Trophoblast cell (in vitro differentiated cells and primary cell): ENCODE data around the gene VSTM5.

Experiments used
- DNase-seq, 2 donors: peaks; one replicate each; pipeline ENCODE4 v3.0.0-alpha.2; 2016
- H2AFZ ChIP-seq: 2 replicates; pipeline ENCODE4 v1.6.1; 2013; ENCODE audit warnings: low read length, moderate library complexity, mild to moderate bottlenecking; ENCODE audit not compliant: insufficient read depth, poor library complexity
- H2AK5ac ChIP-seq: 2 replicates; pipeline ENCODE4 v1.6.1; 2013; ENCODE audit warnings: mild to moderate bottlenecking, low read length
- H2BK120ac ChIP-seq: 2 replicates; pipeline ENCODE4 v1.6.1; 2013; ENCODE audit warnings: low read length, mild to moderate bottlenecking, moderate library complexity; ENCODE audit not compliant: insufficient read depth, poor library complexity
- H2BK12ac ChIP-seq: 2 replicates; pipeline ENCODE4 v1.6.1; 2013; ENCODE audit warnings: mild to moderate bottlenecking, low read length, moderate library complexity
- H2BK5ac ChIP-seq: 2 replicates; pipeline ENCODE4 v1.6.1; 2013; ENCODE audit warnings: low read length, low read depth, moderate library complexity, mild to moderate bottlenecking; ENCODE audit not compliant: poor library complexity
- H3K14ac ChIP-seq: 2 replicates; pipeline ENCODE4 v1.6.1; 2013; ENCODE audit warnings: mild to moderate bottlenecking, low read length
- H3K18ac ChIP-seq: 2 replicates; pipeline ENCODE4 v1.6.1; 2013; ENCODE audit warnings: mild to moderate bottlenecking, low read length
- H3K23ac ChIP-seq: 2 replicates; pipeline ENCODE4 v1.6.1; 2013; ENCODE audit warnings: low read length
- H3K27ac ChIP-seq: 2 replicates; pipeline ENCODE4 v1.5.1; 2013; ENCODE audit warnings: low read depth, mild to moderate bottlenecking, inconsistent platforms, low read length, moderate library complexity
- H3K27me3 ChIP-seq: 2 replicates; pipeline ENCODE4 v1.6.1; 2013; ENCODE audit warnings: inconsistent platforms, mild to moderate bottlenecking, low read length, moderate library complexity; ENCODE audit not compliant: insufficient read depth
- H3K36me3 ChIP-seq, 2 experiments: 1 replicate in 1 of 2; 2 replicates in 1 of 2; pipeline ENCODE4 v1.6.1; 2013; ENCODE audit warnings: low read length in 2 of 2, mild to moderate bottlenecking in 2 of 2, moderate library complexity in 1 of 2; ENCODE audit not compliant: insufficient read depth in 2 of 2, control insufficient read depth in 1 of 2
- H3K4ac ChIP-seq: 2 replicates; pipeline ENCODE4 v1.6.1; 2013; ENCODE audit warnings: low read depth, mild to moderate bottlenecking, low read length, moderate library complexity
- H3K4me1 ChIP-seq, 2 experiments: 1 replicate in 1 of 2; 2 replicates in 1 of 2; pipeline ENCODE4 v1.6.1; 2013; ENCODE audit warnings: low read length in 2 of 2, mild to moderate bottlenecking in 2 of 2, moderate library complexity in 1 of 2; ENCODE audit not compliant: insufficient read depth in 2 of 2, control insufficient read depth in 1 of 2
- H3K4me2 ChIP-seq: 2 replicates; pipeline ENCODE4 v1.6.1; 2013; ENCODE audit warnings: inconsistent platforms, mild to moderate bottlenecking, low read length, moderate library complexity
- H3K4me3 ChIP-seq: 2 replicates; pipeline ENCODE4 v1.5.1; 2013; ENCODE audit warnings: mild to moderate bottlenecking, low read depth, low read length, inconsistent platforms
- H3K79me1 ChIP-seq: one replicate; pipeline ENCODE4 v1.6.1; 2013; ENCODE audit warnings: low read length
- H3K79me2 ChIP-seq: 2 replicates; pipeline ENCODE4 v1.6.1; 2013; ENCODE audit warnings: low read length, mild to moderate bottlenecking; ENCODE audit not compliant: control insufficient read depth, insufficient read depth, poor library complexity
- H3K9ac ChIP-seq: 2 replicates; pipeline ENCODE4 v1.6.1; 2013; ENCODE audit warnings: mild to moderate bottlenecking, low read length
- H3K9me3 ChIP-seq: 2 replicates; pipeline ENCODE4 v1.6.1; 2013; ENCODE audit warnings: low read depth, mild to moderate bottlenecking, control low read depth, inconsistent platforms, low read length; ENCODE audit not compliant: insufficient read depth
- H4K12ac ChIP-seq: 2 replicates; pipeline ENCODE4 v1.6.1; 2013; ENCODE audit warnings: low read depth, mild to moderate bottlenecking, low read length, moderate library complexity
- H4K8ac ChIP-seq: 2 replicates; pipeline ENCODE4 v1.6.1; 2013; ENCODE audit warnings: low read depth, mild to moderate bottlenecking, low read length, moderate library complexity
- H4K91ac ChIP-seq: one replicate; pipeline ENCODE4 v1.6.1; 2013; ENCODE audit warnings: low read depth, mild to moderate bottlenecking, low read length, moderate library complexity
- WGBS: extraction: QIAGEN DNeasy Blood & Tissue Kit; methylation state at CpG from one replicate; pipeline ENCODE4 v1.1.7; 2013; ENCODE audit warnings: missing lambda C conversion rate; ENCODE audit not compliant: insufficient read length, insufficient coverage; ENCODE audit errors: extremely low coverage; 5-methylcytosine and 5-hydroxymethylcytosine counted together

The VSTM5 gene

DNA sequence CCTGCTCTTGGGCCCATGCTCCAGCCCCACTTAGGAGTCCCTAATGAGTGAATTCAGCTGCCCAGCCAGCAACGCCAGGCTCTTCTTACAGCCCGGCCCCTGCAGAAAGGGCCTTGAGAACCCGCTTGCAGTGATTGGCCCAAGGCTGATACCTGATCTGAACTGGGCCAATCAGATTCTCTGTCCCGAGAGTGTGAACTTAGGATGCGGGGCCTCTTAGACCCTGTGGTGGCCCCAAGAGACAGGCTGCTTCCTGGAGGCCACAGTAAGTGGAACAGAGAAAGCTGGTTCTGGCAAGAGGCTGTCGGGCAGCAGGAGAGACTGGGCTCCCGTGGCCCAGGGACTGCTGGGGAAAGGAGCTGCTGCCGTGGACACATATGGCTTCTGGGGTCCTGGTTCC, 11.5 kb downstream of the VSTM5 start:
- H3K27ac ChIP-seq, result no peak overlapping the region
- no CpG with 5 or more reads among the region's 8 CpGs for WGBS

DNA sequence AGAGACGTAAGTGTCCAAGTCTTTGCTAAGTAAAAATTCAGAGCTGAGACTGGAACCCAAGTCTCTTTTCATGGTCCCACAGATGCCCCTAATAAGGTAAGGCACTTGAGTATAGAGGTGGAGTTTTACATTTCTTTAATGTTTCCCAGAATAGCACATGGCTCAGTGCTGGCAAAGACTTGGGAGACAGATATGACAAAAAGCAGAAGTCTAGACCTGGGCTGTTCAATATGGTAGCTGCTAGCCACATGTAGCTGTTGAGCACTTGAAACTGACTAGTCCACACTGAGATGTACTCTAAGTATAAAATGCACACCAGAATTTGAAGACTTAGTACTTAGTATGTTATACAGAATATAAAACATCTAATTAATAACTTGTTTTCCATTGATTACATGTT, 17.6 kb downstream of the VSTM5 start:
- Histone ChIP-seq H2BK120ac (no peak overlapping the region), H3K18ac (no peak overlapping the region), H2AFZ (no peak overlapping the region), H3K4me1 (no peaks in the 10 kb centered on the region), H3K27ac (no peak overlapping the region), H3K14ac (no peak overlapping the region), H4K91ac (no peak overlapping the region), H3K9me3 (no peaks in the 10 kb centered on the region), H3K4me2 (no peak overlapping the region), H3K79me2 (no peaks in the 10 kb centered on the region), H4K8ac (no peak overlapping the region), H2AK5ac (no peak overlapping the region), H3K27me3 (no peaks in the 10 kb centered on the region), H3K36me3 (no peaks in the 10 kb centered on the region), H3K9ac (no peak overlapping the region), H3K23ac (no peak overlapping the region), H3K4ac (no peak overlapping the region), H3K79me1 (no peaks in the 10 kb centered on the region), H2BK12ac (no peak overlapping the region), H4K12ac (no peak overlapping the region), H3K4me3 (no peak overlapping the region), H2BK5ac (no peak overlapping the region)
- no CpG with 5 or more reads among the region's 1 CpG for WGBS
- DNase-seq, result no peak

More for the DNA sequence above, 11.5 kb downstream of the VSTM5 start:
- no peaks in the 10 kb centered on the region for H3K36me3 ChIP-seq
- no peak overlapping the region for H2BK120ac ChIP-seq
- H2BK5ac ChIP-seq, result no peak overlapping the region
- H3K4me2 ChIP-seq, result no peak overlapping the region
- H3K79me1 ChIP-seq, result no peaks in the 10 kb centered on the region
- no peak overlapping the region for H3K23ac ChIP-seq
- H3K9ac ChIP-seq, result no peak overlapping the region
- H4K12ac ChIP-seq, result no peak overlapping the region
- no peak overlapping the region for H3K4ac ChIP-seq
- no peak overlapping the region for H4K8ac ChIP-seq
- H3K79me2 ChIP-seq, result no peaks in the 10 kb centered on the region
- H3K14ac ChIP-seq, result peak overlapping the region; percentile 7
- no peak overlapping the region for H2BK12ac ChIP-seq
- no peak overlapping the region for H2AK5ac ChIP-seq
- no peak overlapping the region for H4K91ac ChIP-seq
- no peak overlapping the region for H3K18ac ChIP-seq
- H2AFZ ChIP-seq, result no peak overlapping the region
- no peak overlapping the region for H3K4me3 ChIP-seq
- no peaks in the 10 kb centered on the region for H3K27me3 ChIP-seq
- no peak for DNase-seq
- H3K9me3 ChIP-seq, result peaks cover 2% of the 10 kb centered on the region
- peaks cover 3 to 4% of the 10 kb centered on the region in 2 experiments for H3K4me1 ChIP-seq

DNA sequence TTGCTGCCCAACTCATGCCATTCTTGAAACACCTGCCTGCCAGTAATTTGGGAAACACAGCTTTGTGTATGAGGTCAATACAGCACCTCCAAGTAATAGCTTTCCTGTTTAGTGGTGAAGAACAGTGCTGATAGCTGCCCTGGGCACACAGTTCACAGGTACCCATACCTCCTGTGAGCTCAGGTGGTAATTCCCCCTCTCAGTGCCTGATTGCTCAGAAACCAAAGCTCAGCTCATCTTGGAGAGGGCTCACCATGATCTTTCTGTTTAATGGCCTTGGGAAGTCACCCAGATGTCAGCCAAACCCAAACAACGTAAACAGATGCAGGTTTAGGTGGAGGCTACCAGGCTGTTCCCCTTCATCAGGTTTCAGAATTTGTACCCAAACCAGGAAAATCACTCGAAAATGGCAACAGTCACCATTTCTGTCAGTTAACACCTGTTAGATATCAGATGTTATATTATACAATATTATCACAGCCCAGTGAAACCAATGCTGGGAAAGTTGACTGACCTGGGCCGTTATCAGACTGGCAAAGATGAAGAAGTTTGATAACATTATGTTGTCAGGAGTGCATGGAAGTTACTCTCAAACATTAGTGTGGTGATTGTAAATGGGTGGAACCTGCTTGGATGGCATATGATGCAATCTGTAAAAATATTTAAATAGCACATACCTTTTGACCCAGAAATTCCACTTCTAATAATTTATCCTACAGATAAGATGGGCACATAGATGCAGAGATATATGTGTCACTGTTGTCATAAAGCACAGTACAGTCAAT, 18.9 kb downstream of the VSTM5 start:
- no peaks in the 10 kb centered on the region for H3K4me1 ChIP-seq
- H3K27me3 ChIP-seq, result no peaks in the 10 kb centered on the region
- H3K14ac ChIP-seq, result no peak overlapping the region
- no peak overlapping the region for H3K9ac ChIP-seq
- no peak overlapping the region for H2AK5ac ChIP-seq
- no peaks in the 10 kb centered on the region for H3K36me3 ChIP-seq
- no peaks in the 10 kb centered on the region for H3K79me2 ChIP-seq
- H3K23ac ChIP-seq, result no peak overlapping the region
- H2BK120ac ChIP-seq, result no peak overlapping the region
- no peak overlapping the region for H2BK5ac ChIP-seq
- no peak overlapping the region for H2BK12ac ChIP-seq
- no peak overlapping the region for H4K8ac ChIP-seq
- DNase-seq, result peak in 1 of 2 donors; percentile 12
- no peak overlapping the region for H2AFZ ChIP-seq
- no peaks in the 10 kb centered on the region for H3K9me3 ChIP-seq
- no peak overlapping the region for H4K91ac ChIP-seq
- no peak overlapping the region for H3K4me3 ChIP-seq
- no peak overlapping the region for H3K27ac ChIP-seq
- WGBS, result no CpG with 5 or more reads among the region's 3 CpGs
- no peak overlapping the region for H3K4me2 ChIP-seq
- H4K12ac ChIP-seq, result no peak overlapping the region
- H3K18ac ChIP-seq, result no peak overlapping the region
- H3K79me1 ChIP-seq, result no peaks in the 10 kb centered on the region
- H3K4ac ChIP-seq, result no peak overlapping the region

DNA sequence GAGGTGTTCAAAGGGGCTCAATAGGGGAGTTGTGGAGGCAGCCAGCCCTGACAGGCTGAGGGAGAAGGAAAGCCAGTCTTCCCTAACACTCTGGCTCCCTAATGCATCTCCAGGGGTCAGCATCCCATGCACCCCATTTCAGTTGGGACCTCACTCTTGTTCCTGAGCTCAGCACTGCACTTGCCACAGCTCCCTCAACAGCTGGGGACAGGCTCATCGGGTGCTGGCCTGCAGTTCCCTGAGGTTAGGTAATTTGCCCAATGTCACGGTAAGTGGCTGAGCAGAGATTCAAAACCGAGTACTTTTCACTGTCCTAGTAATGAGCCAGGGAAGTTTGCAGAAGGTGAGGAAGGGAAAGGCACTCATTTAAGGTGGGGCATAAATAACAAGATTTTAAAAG, 20.8 kb downstream of the VSTM5 start:
- H3K79me2 ChIP-seq, result no peaks in the 10 kb centered on the region
- no peak overlapping the region for H3K4me2 ChIP-seq
- H3K27me3 ChIP-seq, result no peaks in the 10 kb centered on the region
- WGBS, result no CpG with 5 or more reads among the region's 3 CpGs
- no peaks in the 10 kb centered on the region for H3K36me3 ChIP-seq
- H3K79me1 ChIP-seq, result no peaks in the 10 kb centered on the region
- no peak overlapping the region for H2BK120ac ChIP-seq
- H2AFZ ChIP-seq, result no peak overlapping the region
- H3K4me3 ChIP-seq, result no peak overlapping the region
- H4K8ac ChIP-seq, result no peak overlapping the region
- no peak overlapping the region for H3K4ac ChIP-seq
- no peaks in the 10 kb centered on the region for H3K9me3 ChIP-seq
- no peak overlapping the region for H4K12ac ChIP-seq
- no peak overlapping the region for H2AK5ac ChIP-seq
- H2BK5ac ChIP-seq, result no peak overlapping the region
- H3K14ac ChIP-seq, result no peak overlapping the region
- H3K4me1 ChIP-seq, result no peaks in the 10 kb centered on the region
- H3K23ac ChIP-seq, result no peak overlapping the region
- H2BK12ac ChIP-seq, result no peak overlapping the region
- H3K9ac ChIP-seq, result no peak overlapping the region
- no peak overlapping the region for H3K18ac ChIP-seq
- H3K27ac ChIP-seq, result no peak overlapping the region
- no peak for DNase-seq
- H4K91ac ChIP-seq, result no peak overlapping the region
